Measurements from ENCODE around the gene BBS1. TPM values are rescaled to one million over a fixed set of nuclear protein-coding genes. Genes with fewer than 3 reads are reported as not detected.
A peak's percentile ranks its signal among the peaks of the same experiment; 100 is the strongest.

The BBS1 gene
- total and polyA plus RNA-seq, 10 donors, result 5.2 to 60.5 (median 30.2) TPM

GRCh38 chr11:66529655-66530054, 19.2 kb downstream of the BBS1 start:
- TF ChIP-seq POLR2A (IDR thresholded peaks at IDR 0.05), result no peak
- TF ChIP-seq, protein P1, sequence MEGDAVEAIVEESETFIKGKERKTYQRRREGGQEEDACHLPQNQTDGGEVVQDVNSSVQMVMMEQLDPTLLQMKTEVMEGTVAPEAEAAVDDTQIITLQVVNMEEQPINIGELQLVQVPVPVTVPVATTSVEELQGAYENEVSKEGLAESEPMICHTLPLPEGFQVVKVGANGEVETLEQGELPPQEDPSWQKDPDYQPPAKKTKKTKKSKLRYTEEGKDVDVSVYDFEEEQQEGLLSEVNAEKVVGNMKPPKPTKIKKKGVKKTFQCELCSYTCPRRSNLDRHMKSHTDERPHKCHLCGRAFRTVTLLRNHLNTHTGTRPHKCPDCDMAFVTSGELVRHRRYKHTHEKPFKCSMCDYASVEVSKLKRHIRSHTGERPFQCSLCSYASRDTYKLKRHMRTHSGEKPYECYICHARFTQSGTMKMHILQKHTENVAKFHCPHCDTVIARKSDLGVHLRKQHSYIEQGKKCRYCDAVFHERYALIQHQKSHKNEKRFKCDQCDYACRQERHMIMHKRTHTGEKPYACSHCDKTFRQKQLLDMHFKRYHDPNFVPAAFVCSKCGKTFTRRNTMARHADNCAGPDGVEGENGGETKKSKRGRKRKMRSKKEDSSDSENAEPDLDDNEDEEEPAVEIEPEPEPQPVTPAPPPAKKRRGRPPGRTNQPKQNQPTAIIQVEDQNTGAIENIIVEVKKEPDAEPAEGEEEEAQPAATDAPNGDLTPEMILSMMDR (IDR thresholded peaks at IDR 0.05 in 8 of 11, conservative IDR thresholded peaks at IDR 0.05 in 3 of 11), result no peak
- TF ChIP-seq POLR2AphosphoS5 (IDR thresholded peaks at IDR 0.05), result peak in 1 of 3 donors; percentile 46
- DNase-seq, result no peak
- H3K4me3 ChIP-seq, result no peak overlapping the region
- H3K36me3 ChIP-seq, result peaks cover 0 to 83% (median 19%) of the 10 kb centered on the region in 6 donors
- no peaks in the 10 kb centered on the region for H3K9me3 ChIP-seq
- 86 to 96% (median 91%) methylated on average over 12 to 13 of the region's 13 CpGs for WGBS, 5 donors
- intact Hi-C loops (cut with DNase I; ENCODE audit: low total_unique reads), result no loop called here
- H3K27me3 ChIP-seq (replicated peaks in 1 of 7), result no peaks in the 10 kb centered on the region
- no peak overlapping the region for H3K27ac ChIP-seq
- H3K4me1 ChIP-seq, result no peaks in the 10 kb centered on the region

GRCh38 chr11:66530927-66531709, 20.7 kb downstream of the BBS1 start:
- no peak overlapping the region for H3K27ac ChIP-seq
- H3K36me3 ChIP-seq, result peaks cover 0 to 92% (median 26%) of the 10 kb centered on the region in 6 donors
- no peak overlapping the region for H3K4me3 ChIP-seq
- TF ChIP-seq POLR2AphosphoS5 (IDR thresholded peaks at IDR 0.05) (peak in 1 of 3 donors; percentile 14), POLR2A (IDR thresholded peaks at IDR 0.05) (no peak)
- WGBS, 5 donors, result 84 to 96% (median 90%) methylated on average over 7 to 10 of the region's 10 CpGs
- DNase-seq, result no peak
- intact Hi-C loops (cut with DNase I; ENCODE audit: low total_unique reads), result no loop called here
- no peaks in the 10 kb centered on the region for H3K4me1 ChIP-seq
- H3K27me3 ChIP-seq (replicated peaks in 1 of 7), result no peaks in the 10 kb centered on the region
- H3K9me3 ChIP-seq, result no peaks in the 10 kb centered on the region

GRCh38 chr11:66531841-66532240, 21.4 kb downstream of the BBS1 start:
- WGBS, 5 donors, result 89 to 98% (median 95%) methylated on average over 5 to 11 of the region's 11 CpGs
- no peak overlapping the region for H3K27ac ChIP-seq
- no peak for DNase-seq
- H3K36me3 ChIP-seq, result peaks cover 0 to 92% (median 27%) of the 10 kb centered on the region in 6 donors
- H3K9me3 ChIP-seq, result no peaks in the 10 kb centered on the region
- no peak for TF ChIP-seq POLR2A (IDR thresholded peaks at IDR 0.05)
- TF ChIP-seq, protein P1 (IDR thresholded peaks at IDR 0.05 in 8 of 11, conservative IDR thresholded peaks at IDR 0.05 in 3 of 11), result no peak
- TF ChIP-seq POLR2AphosphoS5 (IDR thresholded peaks at IDR 0.05), result peak in 1 of 3 donors; percentile 49
- intact Hi-C loops (cut with DNase I; ENCODE audit: low total_unique reads), result no loop called here
- no peak overlapping the region for H3K4me3 ChIP-seq
- no peaks in the 10 kb centered on the region for H3K27me3 ChIP-seq (replicated peaks in 1 of 7)
- H3K4me1 ChIP-seq, result no peaks in the 10 kb centered on the region

DNA sequence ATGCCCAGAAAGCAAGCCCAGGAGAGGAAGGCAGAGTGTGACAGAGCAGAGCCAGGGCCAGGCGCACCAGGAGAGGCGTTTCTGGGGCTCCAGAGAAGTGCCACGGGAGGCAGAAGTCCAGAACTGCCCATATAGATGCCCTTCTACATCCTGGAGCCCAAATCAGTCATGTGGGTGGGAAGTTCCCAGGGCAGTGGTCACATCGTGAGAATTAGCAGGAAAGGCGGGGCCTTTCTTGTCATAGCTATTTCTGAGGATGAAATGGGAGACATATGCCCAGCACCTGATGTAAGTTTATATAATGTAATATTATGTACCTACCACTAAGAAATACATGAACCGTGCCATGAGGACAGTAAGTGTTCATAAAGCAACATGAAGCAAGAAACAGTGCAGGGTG, 22.3 kb downstream of the BBS1 start:
- Histone ChIP-seq H3K4me3 (no peak overlapping the region), H3K27me3 (replicated peaks in 1 of 7) (no peaks in the 10 kb centered on the region), H3K9me3 (no peaks in the 10 kb centered on the region), H3K4me1 (no peaks in the 10 kb centered on the region), H3K36me3 (peaks cover 0 to 92% (median 29%) of the 10 kb centered on the region in 6 donors), H3K27ac (no peak overlapping the region)
- TF ChIP-seq, protein P1 (IDR thresholded peaks at IDR 0.05 in 8 of 11, conservative IDR thresholded peaks at IDR 0.05 in 3 of 11), result no peak
- TF ChIP-seq POLR2AphosphoS5 (IDR thresholded peaks at IDR 0.05) (no peak), POLR2A (IDR thresholded peaks at IDR 0.05) (no peak)
- DNase-seq, result no peak
- WGBS, 5 donors, result 69 to 77% (median 74%) methylated on average over 6 of the region's 6 CpGs
- intact Hi-C loops (cut with DNase I; ENCODE audit: low total_unique reads), result no loop called here
